BE2C (cell line): ENCODE results near the gene BMPR1B.

ENCODE experiments used
- DNase-seq: peaks from one replicate; pipeline ENCODE4 v3.0.0-alpha.2; 2020
- H3K27me3 ChIP-seq: fragments of 250-450 bp; sonication (Bioruptor Pico); 2 replicates; pipeline ENCODE4 v1.5.1; 2020; ENCODE audit warnings: mild to moderate bottlenecking
- H3K36me3 ChIP-seq: fragments of 250-450 bp; sonication (Bioruptor Pico); 2 replicates; pipeline ENCODE4 v1.5.1; 2020; ENCODE audit warnings: mild to moderate bottlenecking
- H3K4me1 ChIP-seq: fragments of 250-450 bp; sonication (Bioruptor Pico); 2 replicates; pipeline ENCODE4 v1.5.1; 2020
- H3K4me3 ChIP-seq: 2 replicates; pipeline ENCODE4 v1.5.1; 2011; ENCODE audit warnings: low read depth, low read length
- H3K9me3 ChIP-seq: fragments of 250-450 bp; sonication (Bioruptor Pico); 2 replicates; pipeline ENCODE4 v1.5.1; 2020
- CTCF ChIP-seq: IDR thresholded peaks from 2 replicates; pipeline ENCODE4 v1.5.1; 2012; ENCODE audit warnings: mild to moderate bottlenecking, low read depth, low read length

BMPR1B gene

GRCh38 chr4:94739741-94740140 is 18.0 kb upstream of the BMPR1B start:
- DNase-seq: no peak
- peaks cover 3% of the 10 kb centered on the region; the same call in 1 of the 2 replicates for H3K4me1 ChIP-seq
- no peaks in the 10 kb centered on the region for H3K36me3 ChIP-seq
- H3K4me3 ChIP-seq: no peak overlapping the region
- no peaks in the 10 kb centered on the region for H3K9me3 ChIP-seq
- no peaks in the 10 kb centered on the region for H3K27me3 ChIP-seq
- no peak for TF ChIP-seq CTCF

GRCh38 chr4:94741304-94741703 is 16.5 kb upstream of the BMPR1B start:
- H3K4me1 ChIP-seq: peaks cover 3% of the 10 kb centered on the region; the same call in 1 of the 2 replicates
- H3K27me3 ChIP-seq: no peaks in the 10 kb centered on the region
- no peak for TF ChIP-seq CTCF
- no peak for DNase-seq
- H3K4me3 ChIP-seq: no peak overlapping the region
- no peaks in the 10 kb centered on the region for H3K9me3 ChIP-seq
- no peaks in the 10 kb centered on the region for H3K36me3 ChIP-seq

DNA sequence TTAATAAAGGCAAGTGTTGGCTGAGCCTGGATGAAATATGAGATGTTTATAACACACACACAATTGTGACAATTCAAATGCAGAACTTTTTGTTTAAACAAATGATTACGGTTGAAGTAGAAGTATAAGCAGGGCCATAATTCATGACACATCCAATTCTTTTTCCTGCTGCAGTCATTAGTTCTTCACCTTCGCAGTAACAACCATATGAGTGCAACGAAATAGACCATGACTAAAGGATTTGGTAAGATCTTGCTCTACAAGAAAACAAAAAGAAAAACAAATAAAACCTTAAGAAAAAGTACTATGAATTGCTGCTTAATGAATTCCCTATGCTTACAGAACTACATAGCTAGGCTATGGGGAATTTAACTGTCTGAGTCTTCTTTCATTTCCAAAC is 13.9 kb upstream of the BMPR1B start:
- no peak for DNase-seq

DNA sequence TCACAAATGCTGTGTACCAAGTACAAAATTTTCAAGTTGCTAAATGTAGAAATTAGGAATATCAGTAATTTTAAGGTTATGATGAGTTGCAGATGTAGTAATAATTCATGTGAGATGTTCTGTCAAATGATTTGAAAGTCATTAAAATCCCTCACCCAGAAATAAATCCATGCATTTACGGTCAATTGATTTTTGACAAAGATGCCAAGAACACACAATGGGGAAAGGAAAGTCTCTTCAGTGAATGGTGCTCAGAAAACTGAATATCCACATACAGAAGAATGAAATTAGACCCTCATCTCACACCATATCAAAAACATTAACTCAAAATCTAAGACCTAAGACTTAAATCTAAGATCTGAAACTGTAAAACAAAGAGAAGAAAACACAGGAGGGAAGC is 12.9 kb upstream of the BMPR1B start:
- no peak overlapping the region for H3K4me3 ChIP-seq
- no peak for TF ChIP-seq CTCF
- no peaks in the 10 kb centered on the region for H3K36me3 ChIP-seq
- no peaks in the 10 kb centered on the region for H3K27me3 ChIP-seq
- H3K9me3 ChIP-seq: no peaks in the 10 kb centered on the region
- no peak for DNase-seq
- H3K4me1 ChIP-seq: peaks cover 3% of the 10 kb centered on the region; the same call in 1 of the 2 replicates

More for the DNA sequence above, 13.9 kb upstream of the BMPR1B start:
- H3K9me3 ChIP-seq: no peaks in the 10 kb centered on the region
- no peak for TF ChIP-seq CTCF
- no peaks in the 10 kb centered on the region for H3K36me3 ChIP-seq
- peaks cover 3% of the 10 kb centered on the region; the same call in 1 of the 2 replicates for H3K4me1 ChIP-seq
- H3K27me3 ChIP-seq: no peaks in the 10 kb centered on the region
- no peak overlapping the region for H3K4me3 ChIP-seq

DNA sequence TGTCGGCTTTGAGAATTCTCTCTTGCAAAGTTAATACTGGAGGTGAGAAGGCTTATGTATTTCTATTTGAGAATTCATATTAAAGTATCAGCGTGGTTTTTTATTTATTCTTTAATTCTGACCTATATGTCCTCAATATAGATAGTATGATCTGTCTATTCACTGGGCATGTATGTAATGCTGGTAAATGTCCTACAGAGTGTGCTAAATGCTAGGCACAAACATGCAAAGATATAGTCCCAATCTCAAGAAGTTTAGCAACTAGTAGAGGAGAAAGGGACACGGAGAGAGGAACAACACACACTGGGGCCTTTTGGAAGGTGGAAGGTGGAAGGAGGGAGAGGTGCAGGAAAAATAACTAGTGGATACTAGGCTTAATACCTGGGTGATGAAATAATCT is 11.0 kb upstream of the BMPR1B start:
- peaks cover 3% of the 10 kb centered on the region; the same call in 1 of the 2 replicates for H3K4me1 ChIP-seq
- no peaks in the 10 kb centered on the region for H3K36me3 ChIP-seq
- DNase-seq: no peak
- H3K27me3 ChIP-seq: no peaks in the 10 kb centered on the region
- no peaks in the 10 kb centered on the region for H3K9me3 ChIP-seq
- no peak overlapping the region for H3K4me3 ChIP-seq
- TF ChIP-seq CTCF: peak; percentile 44

DNA sequence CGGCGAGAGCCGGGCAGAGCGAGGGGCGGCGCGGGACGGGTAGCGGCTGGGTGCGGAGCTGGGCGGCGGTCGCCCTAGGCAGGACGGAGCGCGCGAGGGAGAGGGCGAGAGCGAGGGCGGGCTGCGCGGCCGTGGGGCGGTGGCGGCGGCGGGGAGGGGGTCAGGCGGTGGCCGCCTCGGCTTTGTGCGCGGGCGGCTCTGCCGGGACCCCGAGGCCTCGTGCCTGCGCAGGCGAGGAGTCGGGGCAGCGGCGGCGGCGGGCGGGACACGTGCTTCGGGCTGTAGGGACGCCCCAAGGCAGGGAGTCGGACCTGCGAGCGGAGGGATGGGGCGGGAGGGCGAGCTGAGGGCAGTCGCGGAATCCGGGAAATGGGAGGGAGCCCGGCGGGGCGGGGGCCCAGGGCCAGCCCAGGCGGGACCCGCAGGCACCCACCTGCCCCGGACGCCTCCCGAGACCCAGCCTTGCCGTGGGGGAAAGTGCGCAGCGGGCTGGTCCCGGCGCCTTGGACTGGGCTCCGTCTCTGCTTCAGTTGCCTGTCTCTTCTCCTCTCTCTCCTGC is 465 bp downstream of the BMPR1B start:
- no peak for TF ChIP-seq CTCF
- Histone ChIP-seq H3K27me3 (no peaks in the 10 kb centered on the region), H3K36me3 (no peaks in the 10 kb centered on the region), H3K4me3 (peak overlapping the region; percentile 82), H3K4me1 (peaks cover 19% of the 10 kb centered on the region), H3K9me3 (no peaks in the 10 kb centered on the region)
- DNase-seq: peak; percentile 86
